ENCODE measurements around the gene BCL6B.

The BCL6B gene

GRCh38 chr17:7072406-7072805 is 49.6 kb downstream of the BCL6B start:
- Histone ChIP-seq H3K9me3 (peaks cover 17% of the 10 kb centered on the region), H3K9ac (no peak overlapping the region), H3K27ac (no peak overlapping the region), H3K4me1 (no peaks in the 10 kb centered on the region), H3K27me3 (no peaks in the 10 kb centered on the region), H3K4me3 (no peak overlapping the region), H3K36me3 (no peaks in the 10 kb centered on the region), H3K4me2 (no peak overlapping the region), H4K20me1 (no peaks in the 10 kb centered on the region)
- no peak for TF ChIP-seq Cebpa-rat (IDR thresholded peaks at IDR 0.05)

- Histone ChIP-seq H3K27me3 (no peaks in the 10 kb centered on the region), H3K27ac (no peak overlapping the region), H3K9me3 (no peaks in the 10 kb centered on the region), H4K20me1 (no peaks in the 10 kb centered on the region), H3K36me3 (no peaks in the 10 kb centered on the region), H3K4me3 (no peak overlapping the region), H3K9ac (no peak overlapping the region), H3K4me1 (no peaks in the 10 kb centered on the region), H3K4me2 (no peak overlapping the region)
- no peak for TF ChIP-seq Cebpa-rat (IDR thresholded peaks at IDR 0.05)
Observed at GRCh38 chr17:7074931-7075330, 52.1 kb downstream of the BCL6B start.

- peaks cover 6% of the 10 kb centered on the region for H3K4me1 ChIP-seq
- H3K9ac ChIP-seq, result no peak overlapping the region
- no peak overlapping the region for H3K4me3 ChIP-seq
- H3K4me2 ChIP-seq, result no peak overlapping the region
- no peaks in the 10 kb centered on the region for H4K20me1 ChIP-seq
- H3K9me3 ChIP-seq, result no peaks in the 10 kb centered on the region
- TF ChIP-seq Cebpa-rat (IDR thresholded peaks at IDR 0.05), result no peak
- H3K27me3 ChIP-seq, result no peaks in the 10 kb centered on the region
- H3K36me3 ChIP-seq, result no peaks in the 10 kb centered on the region
- H3K27ac ChIP-seq, result no peak overlapping the region
Observed at GRCh38 chr17:7077911-7078546, 55.2 kb downstream of the BCL6B start.

GRCh38 chr17:7078711-7079110 is 55.9 kb downstream of the BCL6B start:
- H3K36me3 ChIP-seq, result no peaks in the 10 kb centered on the region
- no peak overlapping the region for H3K9ac ChIP-seq
- peaks cover 6% of the 10 kb centered on the region for H3K4me1 ChIP-seq
- H4K20me1 ChIP-seq, result no peaks in the 10 kb centered on the region
- no peak overlapping the region for H3K27ac ChIP-seq
- no peak overlapping the region for H3K4me3 ChIP-seq
- no peak for TF ChIP-seq Cebpa-rat (IDR thresholded peaks at IDR 0.05)
- no peak overlapping the region for H3K4me2 ChIP-seq
- H3K27me3 ChIP-seq, result no peaks in the 10 kb centered on the region
- no peaks in the 10 kb centered on the region for H3K9me3 ChIP-seq

Data from BLaER1 (cell line).